SK-N-SH treated with all-trans-retinoic acid at 6 μM for 48 hours (cell line): ENCODE results near the gene MUSK.

ENCODE experiments used
- ARNTL ChIP-seq: fragments of 450-650 bp; formaldehyde crosslinking; IDR thresholded peaks from 2 replicates; pipeline ENCODE4 v1.5.0; 2020; ENCODE audit warnings: low read depth, mild to moderate bottlenecking, moderate library complexity, borderline replicate concordance
- BACH2 ChIP-seq: fragments of 250-450 bp; sonication (Bioruptor Pico); IDR thresholded peaks from 2 replicates; pipeline ENCODE4 v1.9.0; 2021; ENCODE audit warnings: mild to moderate bottlenecking, borderline replicate concordance
- ISL1 ChIP-seq: fragments of 250-450 bp; sonication (Bioruptor Pico); IDR thresholded peaks from 2 replicates; pipeline ENCODE4 v2.1.2; 2022; ENCODE audit warnings: mild to moderate bottlenecking, moderate library complexity
- OSR1 ChIP-seq: fragments of 250-450 bp; sonication (Bioruptor Pico); IDR thresholded peaks from 2 replicates; pipeline ENCODE4 v1.8.0; 2022; ENCODE audit warnings: moderate library complexity, mild to moderate bottlenecking, inconsistent platforms
- SNAI2 ChIP-seq: fragments of 250-450 bp; sonication (Bioruptor Pico); IDR thresholded peaks from 2 replicates; pipeline ENCODE4 v1.5.0; 2020; ENCODE audit warnings: mild to moderate bottlenecking, moderate library complexity
- ZC3H10 ChIP-seq: fragments of 250-450 bp; sonication (Bioruptor Pico); IDR thresholded peaks from 2 replicates; pipeline ENCODE4 v1.5.1; 2021; ENCODE audit warnings: mild to moderate bottlenecking, moderate library complexity
- ZFP3 ChIP-seq: fragments of 250-450 bp; sonication (Bioruptor Pico); IDR thresholded peaks from 2 replicates; pipeline ENCODE4 v1.5.0; 2020; ENCODE audit warnings: mild to moderate bottlenecking, moderate library complexity
- ZFP30 ChIP-seq: fragments of 450-650 bp; formaldehyde crosslinking; IDR thresholded peaks from 2 replicates; pipeline ENCODE4 v1.5.0; 2022; ENCODE audit warnings: mild to moderate bottlenecking, moderate library complexity
- ZNF8 ChIP-seq: fragments of 450-650 bp; formaldehyde crosslinking; IDR thresholded peaks from 2 replicates; pipeline ENCODE4 v1.5.0; 2020; ENCODE audit warnings: mild to moderate bottlenecking, moderate library complexity
- TF ChIP-seq, protein P1 (sequence below): fragments of 250-450 bp; sonication (Bioruptor Pico); IDR thresholded peaks from 2 replicates; pipeline ENCODE4 v1.5.1; 2021; ENCODE audit warnings: mild to moderate bottlenecking, moderate library complexity
- TF ChIP-seq, protein P2 (sequence below): fragments of 250-450 bp; sonication (Bioruptor Pico); IDR thresholded peaks from 2 replicates; pipeline ENCODE4 v1.8.0; 2020; ENCODE audit warnings: mild to moderate bottlenecking, moderate library complexity, borderline replicate concordance
- TF ChIP-seq, protein P3 (sequence below): fragments of 250-450 bp; sonication (Bioruptor Pico); IDR thresholded peaks from 2 replicates; pipeline ENCODE4 v1.5.0; 2020; ENCODE audit warnings: mild to moderate bottlenecking, moderate library complexity
- TF ChIP-seq, protein P4 (sequence below): fragments of 250-450 bp; sonication (Bioruptor Pico); IDR thresholded peaks from 2 replicates; pipeline ENCODE4 v1.5.1; 2020; ENCODE audit warnings: low read depth, mild to moderate bottlenecking, moderate library complexity
- TF ChIP-seq, protein P5 (sequence below): fragments of 250-450 bp; sonication (Bioruptor Pico); IDR thresholded peaks from 2 replicates; pipeline ENCODE4 v1.8.0; 2021; ENCODE audit warnings: low read depth, mild to moderate bottlenecking, moderate library complexity, borderline replicate concordance

DNA sequence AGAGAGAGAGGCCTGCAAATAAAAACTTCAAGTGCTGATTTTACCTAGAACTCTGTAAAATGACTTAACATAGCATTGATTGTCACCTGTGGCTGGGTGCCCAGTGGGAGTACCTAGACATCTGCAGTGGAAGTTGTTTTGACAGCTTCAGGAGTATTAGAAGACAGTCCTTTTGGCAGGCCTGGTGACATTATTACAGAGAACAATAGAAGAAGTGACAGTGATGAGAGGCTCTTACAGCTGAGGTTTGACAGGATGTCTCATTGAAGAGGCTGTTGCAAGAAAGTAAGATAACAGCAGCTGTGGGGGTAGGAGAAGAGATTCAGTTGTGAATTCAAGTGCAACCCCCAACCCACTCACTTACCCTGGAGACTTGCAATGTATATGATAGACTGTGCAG is 27.9 kb upstream of the MUSK start:
- TF ChIP-seq, protein P1, sequence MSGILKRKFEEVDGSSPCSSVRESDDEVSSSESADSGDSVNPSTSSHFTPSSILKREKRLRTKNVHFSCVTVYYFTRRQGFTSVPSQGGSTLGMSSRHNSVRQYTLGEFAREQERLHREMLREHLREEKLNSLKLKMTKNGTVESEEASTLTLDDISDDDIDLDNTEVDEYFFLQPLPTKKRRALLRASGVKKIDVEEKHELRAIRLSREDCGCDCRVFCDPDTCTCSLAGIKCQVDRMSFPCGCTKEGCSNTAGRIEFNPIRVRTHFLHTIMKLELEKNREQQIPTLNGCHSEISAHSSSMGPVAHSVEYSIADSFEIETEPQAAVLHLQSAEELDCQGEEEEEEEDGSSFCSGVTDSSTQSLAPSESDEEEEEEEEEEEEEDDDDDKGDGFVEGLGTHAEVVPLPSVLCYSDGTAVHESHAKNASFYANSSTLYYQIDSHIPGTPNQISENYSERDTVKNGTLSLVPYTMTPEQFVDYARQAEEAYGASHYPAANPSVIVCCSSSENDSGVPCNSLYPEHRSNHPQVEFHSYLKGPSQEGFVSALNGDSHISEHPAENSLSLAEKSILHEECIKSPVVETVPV (CRISPR knock-in tag), result no peak
- no peak for TF ChIP-seq ZNF8 (CRISPR knock-in tag)
- no peak for TF ChIP-seq ZFP30 (CRISPR knock-in tag)
- no peak for TF ChIP-seq ISL1
- TF ChIP-seq ARNTL (CRISPR knock-in tag), result no peak
- TF ChIP-seq ZFP3 (CRISPR knock-in tag), result no peak
- TF ChIP-seq, protein P2, sequence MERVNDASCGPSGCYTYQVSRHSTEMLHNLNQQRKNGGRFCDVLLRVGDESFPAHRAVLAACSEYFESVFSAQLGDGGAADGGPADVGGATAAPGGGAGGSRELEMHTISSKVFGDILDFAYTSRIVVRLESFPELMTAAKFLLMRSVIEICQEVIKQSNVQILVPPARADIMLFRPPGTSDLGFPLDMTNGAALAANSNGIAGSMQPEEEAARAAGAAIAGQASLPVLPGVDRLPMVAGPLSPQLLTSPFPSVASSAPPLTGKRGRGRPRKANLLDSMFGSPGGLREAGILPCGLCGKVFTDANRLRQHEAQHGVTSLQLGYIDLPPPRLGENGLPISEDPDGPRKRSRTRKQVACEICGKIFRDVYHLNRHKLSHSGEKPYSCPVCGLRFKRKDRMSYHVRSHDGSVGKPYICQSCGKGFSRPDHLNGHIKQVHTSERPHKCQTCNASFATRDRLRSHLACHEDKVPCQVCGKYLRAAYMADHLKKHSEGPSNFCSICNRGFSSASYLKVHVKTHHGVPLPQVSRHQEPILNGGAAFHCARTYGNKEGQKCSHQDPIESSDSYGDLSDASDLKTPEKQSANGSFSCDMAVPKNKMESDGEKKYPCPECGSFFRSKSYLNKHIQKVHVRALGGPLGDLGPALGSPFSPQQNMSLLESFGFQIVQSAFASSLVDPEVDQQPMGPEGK (CRISPR knock-in tag), result no peak
- TF ChIP-seq, protein P3, sequence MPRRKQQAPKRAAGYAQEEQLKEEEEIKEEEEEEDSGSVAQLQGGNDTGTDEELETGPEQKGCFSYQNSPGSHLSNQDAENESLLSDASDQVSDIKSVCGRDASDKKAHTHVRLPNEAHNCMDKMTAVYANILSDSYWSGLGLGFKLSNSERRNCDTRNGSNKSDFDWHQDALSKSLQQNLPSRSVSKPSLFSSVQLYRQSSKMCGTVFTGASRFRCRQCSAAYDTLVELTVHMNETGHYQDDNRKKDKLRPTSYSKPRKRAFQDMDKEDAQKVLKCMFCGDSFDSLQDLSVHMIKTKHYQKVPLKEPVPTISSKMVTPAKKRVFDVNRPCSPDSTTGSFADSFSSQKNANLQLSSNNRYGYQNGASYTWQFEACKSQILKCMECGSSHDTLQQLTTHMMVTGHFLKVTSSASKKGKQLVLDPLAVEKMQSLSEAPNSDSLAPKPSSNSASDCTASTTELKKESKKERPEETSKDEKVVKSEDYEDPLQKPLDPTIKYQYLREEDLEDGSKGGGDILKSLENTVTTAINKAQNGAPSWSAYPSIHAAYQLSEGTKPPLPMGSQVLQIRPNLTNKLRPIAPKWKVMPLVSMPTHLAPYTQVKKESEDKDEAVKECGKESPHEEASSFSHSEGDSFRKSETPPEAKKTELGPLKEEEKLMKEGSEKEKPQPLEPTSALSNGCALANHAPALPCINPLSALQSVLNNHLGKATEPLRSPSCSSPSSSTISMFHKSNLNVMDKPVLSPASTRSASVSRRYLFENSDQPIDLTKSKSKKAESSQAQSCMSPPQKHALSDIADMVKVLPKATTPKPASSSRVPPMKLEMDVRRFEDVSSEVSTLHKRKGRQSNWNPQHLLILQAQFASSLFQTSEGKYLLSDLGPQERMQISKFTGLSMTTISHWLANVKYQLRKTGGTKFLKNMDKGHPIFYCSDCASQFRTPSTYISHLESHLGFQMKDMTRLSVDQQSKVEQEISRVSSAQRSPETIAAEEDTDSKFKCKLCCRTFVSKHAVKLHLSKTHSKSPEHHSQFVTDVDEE (CRISPR knock-in tag), result no peak
- no peak for TF ChIP-seq ZC3H10 (CRISPR knock-in tag)
- TF ChIP-seq BACH2 (CRISPR knock-in tag), result no peak
- no peak for TF ChIP-seq OSR1 (CRISPR knock-in tag)
- TF ChIP-seq, protein P4, sequence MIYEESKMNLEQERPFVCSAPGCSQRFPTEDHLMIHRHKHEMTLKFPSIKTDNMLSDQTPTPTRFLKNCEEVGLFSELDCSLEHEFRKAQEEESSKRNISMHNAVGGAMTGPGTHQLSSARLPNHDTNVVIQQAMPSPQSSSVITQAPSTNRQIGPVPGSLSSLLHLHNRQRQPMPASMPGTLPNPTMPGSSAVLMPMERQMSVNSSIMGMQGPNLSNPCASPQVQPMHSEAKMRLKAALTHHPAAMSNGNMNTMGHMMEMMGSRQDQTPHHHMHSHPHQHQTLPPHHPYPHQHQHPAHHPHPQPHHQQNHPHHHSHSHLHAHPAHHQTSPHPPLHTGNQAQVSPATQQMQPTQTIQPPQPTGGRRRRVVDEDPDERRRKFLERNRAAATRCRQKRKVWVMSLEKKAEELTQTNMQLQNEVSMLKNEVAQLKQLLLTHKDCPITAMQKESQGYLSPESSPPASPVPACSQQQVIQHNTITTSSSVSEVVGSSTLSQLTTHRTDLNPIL (CRISPR knock-in tag), result no peak
- no peak for TF ChIP-seq SNAI2 (CRISPR knock-in tag)
- TF ChIP-seq, protein P5, sequence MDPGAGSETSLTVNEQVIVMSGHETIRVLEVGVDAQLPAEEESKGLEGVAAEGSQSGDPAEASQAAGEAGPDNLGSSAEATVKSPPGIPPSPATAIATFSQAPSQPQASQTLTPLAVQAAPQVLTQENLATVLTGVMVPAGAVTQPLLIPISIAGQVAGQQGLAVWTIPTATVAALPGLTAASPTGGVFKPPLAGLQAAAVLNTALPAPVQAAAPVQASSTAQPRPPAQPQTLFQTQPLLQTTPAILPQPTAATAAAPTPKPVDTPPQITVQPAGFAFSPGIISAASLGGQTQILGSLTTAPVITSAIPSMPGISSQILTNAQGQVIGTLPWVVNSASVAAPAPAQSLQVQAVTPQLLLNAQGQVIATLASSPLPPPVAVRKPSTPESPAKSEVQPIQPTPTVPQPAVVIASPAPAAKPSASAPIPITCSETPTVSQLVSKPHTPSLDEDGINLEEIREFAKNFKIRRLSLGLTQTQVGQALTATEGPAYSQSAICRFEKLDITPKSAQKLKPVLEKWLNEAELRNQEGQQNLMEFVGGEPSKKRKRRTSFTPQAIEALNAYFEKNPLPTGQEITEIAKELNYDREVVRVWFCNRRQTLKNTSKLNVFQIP (CRISPR knock-in tag), result no peak
